ENCODE measurements around the gene PRICKLE1.

DNA sequence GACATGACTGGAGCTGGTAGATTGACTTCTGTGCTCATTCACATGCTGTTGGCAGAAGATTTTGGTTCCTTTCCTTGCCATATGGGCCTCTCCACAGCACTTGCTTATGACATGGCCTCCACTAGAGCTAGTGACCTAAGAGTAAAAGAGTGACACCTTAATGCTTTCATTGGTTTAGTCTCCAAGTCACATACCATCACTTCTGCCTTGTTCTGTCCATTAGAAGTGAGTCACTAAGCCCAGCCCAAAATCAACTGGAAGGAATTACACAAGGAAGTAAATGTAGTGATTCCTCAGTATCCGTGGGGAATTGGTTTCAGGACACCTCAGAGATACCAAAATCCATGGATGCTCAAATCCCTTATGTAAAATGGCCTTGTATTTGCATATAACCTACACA is 182.2 kb downstream of the PRICKLE1 start:
- no peak for TF ChIP-seq POLR2A (IDR thresholded peaks at IDR 0.05)
- TF ChIP-seq, protein P1, sequence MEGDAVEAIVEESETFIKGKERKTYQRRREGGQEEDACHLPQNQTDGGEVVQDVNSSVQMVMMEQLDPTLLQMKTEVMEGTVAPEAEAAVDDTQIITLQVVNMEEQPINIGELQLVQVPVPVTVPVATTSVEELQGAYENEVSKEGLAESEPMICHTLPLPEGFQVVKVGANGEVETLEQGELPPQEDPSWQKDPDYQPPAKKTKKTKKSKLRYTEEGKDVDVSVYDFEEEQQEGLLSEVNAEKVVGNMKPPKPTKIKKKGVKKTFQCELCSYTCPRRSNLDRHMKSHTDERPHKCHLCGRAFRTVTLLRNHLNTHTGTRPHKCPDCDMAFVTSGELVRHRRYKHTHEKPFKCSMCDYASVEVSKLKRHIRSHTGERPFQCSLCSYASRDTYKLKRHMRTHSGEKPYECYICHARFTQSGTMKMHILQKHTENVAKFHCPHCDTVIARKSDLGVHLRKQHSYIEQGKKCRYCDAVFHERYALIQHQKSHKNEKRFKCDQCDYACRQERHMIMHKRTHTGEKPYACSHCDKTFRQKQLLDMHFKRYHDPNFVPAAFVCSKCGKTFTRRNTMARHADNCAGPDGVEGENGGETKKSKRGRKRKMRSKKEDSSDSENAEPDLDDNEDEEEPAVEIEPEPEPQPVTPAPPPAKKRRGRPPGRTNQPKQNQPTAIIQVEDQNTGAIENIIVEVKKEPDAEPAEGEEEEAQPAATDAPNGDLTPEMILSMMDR (IDR thresholded peaks at IDR 0.05): no peak

Data from testis (tissue), 2 donors.